Astrocyte (in vitro differentiated cells and primary cell): ENCODE measurements around the gene SPATA32. TPM values are rescaled to one million over a fixed set of nuclear protein-coding genes. Genes with fewer than 3 reads are reported as not detected.
A peak's percentile ranks its signal among the peaks of the same experiment; 100 is the strongest.

Experiments used
- DNase-seq: peaks from one replicate; pipeline ENCODE4 v3.0.0-alpha.2; 2010; ENCODE audit warnings: low read depth
- FAIRE-seq: peaks from 2 replicates; lab custom pipeline; 2011; peaks lifted over from hg19 to GRCh38; lab: Jason Lieb, UNC
- H2AFZ ChIP-seq: 2 replicates; pipeline ENCODE4 v1.6.0; 2012; ENCODE audit warnings: low read depth, low read length, inconsistent platforms
- H3K27ac ChIP-seq: 2 replicates; pipeline ENCODE4 v1.5.1; 2011; ENCODE audit warnings: low read depth, low read length, inconsistent platforms
- H3K27me3 ChIP-seq: 2 replicates; pipeline ENCODE4 v1.6.0; 2011; ENCODE audit warnings: low read length, inconsistent platforms; ENCODE audit not compliant: insufficient read depth
- H3K36me3 ChIP-seq: 2 replicates; pipeline ENCODE4 v1.5.1; 2011; ENCODE audit warnings: low read length, inconsistent platforms; ENCODE audit not compliant: insufficient read depth
- H3K4me1 ChIP-seq: 2 replicates; pipeline ENCODE4 v1.5.1; 2011; ENCODE audit warnings: low read length, inconsistent platforms; ENCODE audit not compliant: insufficient read depth
- H3K4me2 ChIP-seq: 2 replicates; pipeline ENCODE4 v1.6.0; 2012; ENCODE audit warnings: low read length, inconsistent platforms
- H3K4me3 ChIP-seq: 2 replicates; pipeline ENCODE4 v1.5.1; 2011; ENCODE audit warnings: low read depth, mild to moderate bottlenecking, low read length, inconsistent platforms; ENCODE audit not compliant: insufficient read depth
- H3K79me2 ChIP-seq: 2 replicates; pipeline ENCODE4 v1.6.0; 2012; ENCODE audit warnings: mild to moderate bottlenecking, low read length, inconsistent platforms; ENCODE audit not compliant: insufficient read depth
- H3K9ac ChIP-seq: 2 replicates; pipeline ENCODE4 v1.6.0; 2012; ENCODE audit warnings: mild to moderate bottlenecking, low read length, inconsistent platforms
- H3K9me3 ChIP-seq: 2 replicates; pipeline ENCODE4 v1.5.1; 2012; ENCODE audit warnings: low read depth, mild to moderate bottlenecking, low read length, inconsistent platforms; ENCODE audit not compliant: insufficient read depth
- H4K20me1 ChIP-seq: 2 replicates; pipeline ENCODE4 v1.6.0; 2012; ENCODE audit warnings: low read length, inconsistent platforms; ENCODE audit not compliant: insufficient read depth
- H3K27ac Mint-ChIP-seq: one replicate; pipeline ENCODE4 v1.8.0; 2021; ENCODE audit warnings: mild to moderate bottlenecking, mixed read lengths; ENCODE audit not compliant: unreplicated experiment
- H3K27me3 Mint-ChIP-seq: one replicate; pipeline ENCODE4 v1.8.0; 2021; ENCODE audit warnings: low read depth, mixed read lengths; ENCODE audit not compliant: unreplicated experiment
- H3K36me3 Mint-ChIP-seq: one replicate; pipeline ENCODE4 v1.8.0; 2021; ENCODE audit warnings: low read depth, mixed read lengths; ENCODE audit not compliant: unreplicated experiment
- H3K4me1 Mint-ChIP-seq: one replicate; pipeline ENCODE4 v1.8.0; 2021; ENCODE audit warnings: low read depth, mixed read lengths; ENCODE audit not compliant: unreplicated experiment
- H3K4me3 Mint-ChIP-seq: one replicate; pipeline ENCODE4 v1.8.0; 2021; ENCODE audit warnings: mild to moderate bottlenecking, moderate library complexity, mixed read lengths; ENCODE audit not compliant: unreplicated experiment
- H3K9me3 Mint-ChIP-seq: one replicate; pipeline ENCODE4 v1.8.0; 2021; ENCODE audit warnings: mild to moderate bottlenecking, mixed read lengths; ENCODE audit not compliant: unreplicated experiment
- CTCF ChIP-seq: IDR thresholded peaks from 2 replicates; pipeline ENCODE4 v1.5.1; 2011; ENCODE audit warnings: low read depth, mild to moderate bottlenecking, inconsistent platforms, low read length, moderate library complexity; ENCODE audit not compliant: insufficient read depth
- EZH2 ChIP-seq: IDR thresholded peaks from 2 replicates; pipeline ENCODE4 v1.6.1; 2012; ENCODE audit warnings: mild to moderate bottlenecking, low read length, inconsistent platforms; ENCODE audit not compliant: insufficient read depth
- total RNA-seq: library from RNA; stranded (reverse); gene quantifications from 2 replicates; pipeline ENCODE4 v1.2.1, GENCODE V29; 2021

Gene SPATA32
- total RNA-seq, 1 donor from 2014 or later, result not detected

GRCh38 chr17:45221081-45222013 is 40.5 kb downstream of the SPATA32 start, which contains the start of gene FMNL1:
Gene FMNL1 (plus strand): TSS chr17:45221885. CDS start chr17:45222125, 240 bp downstream.
- H3K27me3 ChIP-seq, result peaks cover 21% of the 10 kb centered on the region
- FAIRE-seq, result no peak
- no peaks in the 10 kb centered on the region for H3K4me1 Mint-ChIP-seq

GRCh38 chr17:45220079-45220478 is 41.8 kb downstream of the SPATA32 start:
- Histone ChIP-seq H3K4me1 (no peaks in the 10 kb centered on the region), H3K9ac (no peak overlapping the region), H4K20me1 (no peaks in the 10 kb centered on the region), H3K27me3 (peaks cover 21% of the 10 kb centered on the region), H3K27ac (no peak overlapping the region), H3K36me3 (no peaks in the 10 kb centered on the region), H3K4me2 (no peak overlapping the region), H2AFZ (no peak overlapping the region), H3K4me3 (no peak overlapping the region), H3K9me3 (no peaks in the 10 kb centered on the region), H3K79me2 (no peaks in the 10 kb centered on the region)
- Mint-ChIP-seq H3K27ac (no peak overlapping the region), H3K36me3 (no peaks in the 10 kb centered on the region), H3K4me3 (no peak overlapping the region), H3K4me1 (no peaks in the 10 kb centered on the region), H3K9me3 (no peaks in the 10 kb centered on the region), H3K27me3 (peaks cover 21% of the 10 kb centered on the region)
- FAIRE-seq, result no peak
- TF ChIP-seq EZH2 (no peak), CTCF (no peak)
- DNase-seq, result no peak

More at GRCh38 chr17:45221081-45222013, 40.5 kb downstream of the SPATA32 start, which contains the start of gene FMNL1:
- Histone ChIP-seq H3K4me1 (peaks cover 4% of the 10 kb centered on the region), H3K27ac (no peak within 1 kb of the TSS), H3K9me3 (no peaks in the 10 kb centered on the region), H3K4me2 (peak within 1 kb of the TSS; percentile 79), H3K36me3 (no peaks in the 10 kb centered on the region), H2AFZ (peak within 1 kb of the TSS; percentile 63), H4K20me1 (no peaks in the 10 kb centered on the region), H3K4me3 (peak within 1 kb of the TSS; percentile 33), H3K79me2 (no peaks in the 10 kb centered on the region), H3K9ac (no peak within 1 kb of the TSS)
- no peaks in the 10 kb centered on the region for H3K9me3 Mint-ChIP-seq
- H3K4me3 Mint-ChIP-seq, result peak within 1 kb of the TSS; percentile 86
- H3K27me3 Mint-ChIP-seq, result peaks cover 21% of the 10 kb centered on the region
- peak within 1 kb of the TSS; percentile 75 for H3K27ac Mint-ChIP-seq
- TF ChIP-seq CTCF (no peak), EZH2 (peak; percentile 62)
- DNase-seq, result no peak
- no peaks in the 10 kb centered on the region for H3K36me3 Mint-ChIP-seq
